ENCODE measurements around the gene MCFD2.
"Not testable (repeated sequence)": the region's sequence is repeated elsewhere in the genome, so short reads cannot be mapped to it uniquely, and the experiment has no call there.

The MCFD2 gene

GRCh38 chr2:46936566-46936965, 21.0 kb upstream of the MCFD2 start:
- no peak for DNase-seq

GRCh38 chr2:46935071-46935470, 19.5 kb upstream of the MCFD2 start:
- no peak for DNase-seq

DNA sequence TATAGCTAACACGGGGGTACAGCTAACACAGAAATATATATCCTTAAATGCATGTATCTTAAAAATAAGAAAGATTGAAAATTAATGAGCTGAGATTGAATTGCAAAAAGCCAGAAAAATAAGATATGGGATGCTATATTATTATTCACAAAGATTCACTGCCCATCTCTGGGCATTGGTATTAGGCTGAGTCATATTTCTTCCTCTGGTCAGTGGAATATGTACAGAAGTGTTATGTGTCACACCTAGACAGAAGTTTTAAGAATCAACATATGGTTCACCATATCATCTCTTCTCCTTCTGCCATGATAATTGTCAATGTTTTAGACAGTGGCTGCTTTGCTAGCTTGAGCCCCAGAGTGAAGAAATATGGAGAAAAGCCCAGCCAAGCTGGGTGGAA, 14.0 kb upstream of the MCFD2 start:
- DNase-seq: no peak

DNA sequence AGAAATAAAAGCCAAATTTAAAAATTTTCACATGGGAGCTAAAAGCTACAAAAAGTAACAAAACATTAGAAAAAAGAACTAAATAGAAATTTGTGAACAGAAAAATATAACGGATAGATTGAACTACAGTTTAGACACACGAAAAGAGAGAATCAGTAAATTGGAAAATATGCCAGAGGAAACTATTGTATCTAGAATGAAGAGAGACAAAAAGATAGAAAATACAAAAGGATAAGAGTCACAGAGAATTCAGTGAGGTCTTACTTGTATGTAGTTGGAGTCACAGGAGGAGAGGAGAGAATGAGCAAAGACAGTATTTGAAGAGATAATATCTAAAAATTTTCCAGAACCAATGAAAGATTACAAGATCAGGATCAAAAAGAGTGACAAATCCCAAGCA, 11.3 kb upstream of the MCFD2 start:
- DNase-seq: no peak

GRCh38 chr2:46925474-46926351, 10.1 kb upstream of the MCFD2 start:
- DNase-seq: no peak

- no peak for DNase-seq
Observed at GRCh38 chr2:46924608-46925007, 9.0 kb upstream of the MCFD2 start.

DNA sequence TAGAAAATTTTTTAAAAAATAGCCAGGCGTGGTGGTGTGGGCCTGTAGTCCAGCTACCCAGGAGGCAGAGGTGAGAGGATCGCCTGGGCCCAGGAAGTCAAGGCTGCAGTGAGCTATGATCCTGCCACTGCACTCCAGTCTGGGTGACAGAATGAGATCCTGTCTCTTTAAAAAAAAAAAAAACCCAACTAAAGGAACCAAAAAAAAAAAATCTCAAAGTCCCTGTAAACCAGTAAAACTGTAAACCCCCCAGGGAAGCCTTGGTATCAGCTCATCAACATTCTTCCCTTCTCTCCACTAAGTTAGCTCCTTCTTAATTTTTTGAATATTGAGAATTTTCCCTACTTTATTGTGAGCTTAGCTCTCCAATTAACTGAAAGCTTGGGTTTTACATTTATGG, 8.4 kb upstream of the MCFD2 start:
- DNase-seq: no peak

- no peak for DNase-seq
Observed at GRCh38 chr2:46923041-46923528, 7.5 kb upstream of the MCFD2 start.

DNA sequence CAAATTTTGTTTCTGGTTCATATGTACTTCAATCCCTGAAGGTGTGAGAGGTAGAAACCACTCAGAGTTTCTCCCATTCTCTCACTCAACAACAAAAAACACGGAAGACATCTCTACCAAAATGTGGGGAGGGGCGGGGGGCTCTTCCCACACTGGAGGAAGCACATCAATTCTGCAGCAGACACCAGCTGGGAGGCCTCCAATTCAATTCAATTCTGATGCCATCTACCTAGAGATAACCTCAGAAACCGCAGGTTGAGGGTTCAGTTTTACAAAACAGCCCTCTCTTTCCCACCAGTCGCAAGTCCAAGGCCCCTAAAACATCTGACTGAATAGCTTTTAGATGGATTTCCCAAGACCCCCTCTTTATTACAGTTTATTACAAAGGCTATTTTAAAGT, 7.0 kb upstream of the MCFD2 start:
- no peak for DNase-seq

DNA sequence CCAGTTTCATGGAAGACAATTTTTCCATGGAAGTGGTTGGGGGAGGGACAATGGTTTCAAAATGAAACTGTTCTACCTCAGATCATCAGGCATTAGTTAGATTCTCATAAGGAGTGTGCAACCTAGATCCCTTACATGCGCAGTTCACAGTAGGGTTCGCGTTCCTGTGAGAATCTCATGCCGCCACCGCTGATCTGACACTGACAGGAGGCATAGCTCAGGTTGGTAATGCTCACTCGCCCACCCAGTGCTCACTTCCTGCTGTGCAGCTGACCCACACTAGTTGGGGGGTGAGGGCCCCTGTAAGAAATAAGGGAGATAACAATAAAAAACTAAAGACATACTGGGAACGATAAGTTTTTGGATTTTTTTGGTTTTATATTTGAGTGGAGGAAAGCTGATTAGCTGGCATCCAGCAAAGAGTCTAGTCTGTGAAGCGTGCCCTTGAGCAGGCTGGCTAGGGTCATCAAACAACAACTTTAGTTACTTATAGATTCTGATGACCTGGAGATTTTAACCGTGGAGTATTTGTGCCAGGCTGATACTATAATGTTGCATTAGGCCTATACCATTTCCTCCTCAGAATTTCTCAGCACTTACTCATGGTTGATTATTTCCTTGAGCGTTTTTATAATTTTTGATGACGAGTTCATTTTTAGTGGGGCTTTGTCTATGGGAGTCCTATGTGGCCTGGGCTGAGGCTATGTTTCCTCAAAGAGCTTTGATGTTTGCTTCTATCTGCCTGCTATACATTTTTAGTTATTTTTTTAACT, 6.3 kb upstream of the MCFD2 start:
- no peak for DNase-seq

DNA sequence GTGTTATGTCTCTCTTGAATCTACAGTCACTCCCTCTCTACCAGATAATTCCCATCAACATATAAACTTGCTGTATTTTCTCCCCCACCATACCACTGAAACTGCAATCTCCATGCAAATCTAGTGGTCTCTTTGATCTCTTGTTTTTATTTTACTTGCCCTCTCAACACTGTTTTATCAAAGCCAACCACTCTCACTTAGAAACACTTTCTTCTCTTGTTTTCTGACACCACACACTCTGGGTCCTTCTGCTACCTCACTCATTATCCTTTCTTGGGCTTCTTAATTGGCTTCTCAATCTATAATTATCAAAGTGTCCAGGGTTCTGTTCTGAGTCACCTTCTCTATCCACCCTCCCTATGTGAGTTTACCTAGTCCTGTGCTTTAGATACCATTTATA, 2.0 kb upstream of the MCFD2 start:
- DNase-seq: no peak

DNA sequence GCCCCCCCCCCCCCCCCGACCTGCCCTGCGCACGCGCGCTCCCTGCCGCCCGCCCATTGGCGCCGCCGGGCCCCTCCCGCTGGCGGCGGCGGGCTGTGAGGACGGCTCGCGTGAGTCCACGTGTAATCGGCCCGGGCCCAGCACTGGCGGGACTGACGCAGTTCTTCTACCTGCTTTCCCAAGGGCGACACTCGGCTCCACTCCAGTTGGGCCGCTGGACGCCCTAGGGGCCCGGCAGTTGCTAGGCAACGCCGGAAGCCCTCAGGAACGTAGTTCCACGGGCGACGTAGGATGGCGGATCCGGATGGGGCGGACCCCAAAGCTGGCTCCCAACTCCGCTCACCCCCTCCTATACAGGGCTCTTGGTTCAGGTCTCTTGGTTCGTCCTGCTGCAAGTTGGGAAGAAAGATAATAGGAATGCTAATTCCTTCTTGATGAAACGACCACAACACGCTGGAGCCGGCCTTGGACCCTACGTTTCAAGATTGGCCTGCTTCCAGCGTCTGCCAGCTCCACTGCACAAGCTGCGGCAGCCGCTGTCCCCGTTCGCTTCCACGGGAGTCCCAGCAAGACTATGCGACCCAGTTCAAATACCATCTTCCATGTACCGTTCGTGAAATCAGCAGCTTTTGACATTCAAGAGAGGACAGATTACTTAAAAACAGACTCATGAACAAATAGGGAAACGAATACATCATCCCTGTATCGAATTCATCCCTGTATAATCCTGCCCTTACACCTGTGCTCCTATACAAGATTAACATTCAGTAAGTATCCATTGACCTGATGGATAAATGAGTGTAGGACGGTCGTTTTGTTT, 415 bp upstream of the MCFD2 start:
- DNase-seq: peak; percentile 90

GRCh38 chr2:46914578-46915230, 902 bp downstream of the MCFD2 start:
- no peak for DNase-seq

- no peak for DNase-seq
Observed at GRCh38 chr2:46913471-46914381, 1.9 kb downstream of the MCFD2 start.

DNA sequence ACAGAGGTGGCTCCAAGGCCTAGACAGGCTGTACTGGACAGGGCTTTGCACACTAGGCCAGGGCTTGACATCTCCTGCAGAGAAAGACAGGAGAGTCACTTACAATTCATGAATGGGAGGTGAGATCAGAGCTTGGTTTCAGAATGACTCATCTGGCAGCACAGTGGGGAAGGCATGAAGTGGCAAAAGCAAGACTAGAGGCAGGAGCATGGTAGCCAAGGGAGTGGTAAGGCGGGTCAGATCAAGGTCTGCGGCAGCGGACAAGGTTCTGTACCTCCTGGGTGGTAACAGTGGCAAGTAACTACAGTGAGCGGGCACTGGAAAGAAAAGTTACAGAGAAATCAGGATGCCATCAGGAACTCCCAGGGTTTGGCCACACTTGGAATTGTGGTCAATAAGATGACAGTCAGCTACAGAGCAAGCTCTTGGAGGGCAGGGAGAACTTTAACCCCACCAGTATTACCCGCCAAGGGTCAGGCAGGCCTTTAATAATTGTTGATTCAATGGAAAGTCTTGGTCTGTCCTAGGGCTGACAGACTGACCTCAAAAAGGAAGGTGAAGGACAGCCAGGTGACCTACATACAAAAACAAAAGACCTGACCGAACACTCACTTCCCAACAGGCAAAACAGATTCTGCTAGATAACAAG, 5.7 kb downstream of the MCFD2 start:
- DNase-seq: peak; percentile 53

DNA sequence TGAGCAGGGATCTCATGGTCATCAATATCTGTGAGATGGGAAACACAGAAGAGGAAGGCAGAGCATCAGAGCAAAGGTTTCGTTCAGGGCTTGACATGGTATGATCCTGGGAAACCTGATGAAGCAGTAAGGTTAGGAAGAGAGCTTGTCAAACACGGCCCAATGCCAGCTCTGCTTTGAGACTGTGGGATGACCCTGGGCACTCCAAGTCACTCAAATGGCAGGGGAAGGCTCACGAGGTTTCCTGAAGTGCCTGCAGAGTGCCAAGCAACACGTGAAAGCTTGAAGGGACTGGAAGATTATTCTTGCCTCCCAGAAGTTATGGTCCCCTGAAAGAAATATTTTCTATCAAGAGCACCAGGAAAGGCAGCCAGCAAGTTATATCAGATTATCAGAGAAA, 6.5 kb downstream of the MCFD2 start:
- no peak for DNase-seq

DNA sequence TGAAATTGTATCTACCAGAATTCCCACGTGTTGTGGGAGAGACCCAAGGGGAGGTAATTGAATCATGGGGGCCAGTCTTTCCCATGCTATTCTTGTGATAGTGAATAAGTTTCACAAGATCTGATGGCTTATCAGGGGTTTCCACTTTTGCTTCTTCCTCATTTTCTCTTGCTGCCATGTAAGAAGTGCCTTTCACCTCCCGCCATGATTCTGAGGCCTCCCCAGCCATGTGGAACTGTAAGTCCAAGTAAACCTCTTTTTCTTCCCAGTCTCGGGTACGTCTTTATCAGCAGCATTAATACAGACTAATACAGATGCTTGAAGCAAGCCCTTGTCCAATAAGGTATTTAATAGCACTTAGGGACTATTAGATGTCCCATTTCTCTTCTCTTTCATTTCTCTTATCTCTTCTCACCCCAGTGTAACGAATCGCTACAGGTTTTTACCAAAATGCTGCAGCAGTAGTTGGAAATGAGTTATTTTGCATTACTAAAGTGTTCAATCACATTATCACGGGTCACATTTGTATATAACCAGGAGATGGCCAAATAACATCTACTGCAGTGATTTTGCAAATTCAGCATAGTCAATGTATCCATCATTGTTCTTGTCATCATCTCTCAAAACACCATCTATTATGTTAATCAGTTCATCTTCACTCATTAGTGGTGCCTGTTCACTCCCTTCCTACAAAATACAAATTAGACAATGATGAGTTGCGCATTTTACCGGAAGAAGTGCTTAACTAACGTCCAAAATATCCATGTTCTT, 10.5 kb downstream of the MCFD2 start:
- DNase-seq: not testable (repeated sequence)

GRCh38 chr2:46902980-46903379, 12.6 kb downstream of the MCFD2 start:
- DNase-seq: not testable (repeated sequence)

- no peak for DNase-seq
Observed at GRCh38 chr2:46902465-46902864, 13.1 kb downstream of the MCFD2 start.

DNA sequence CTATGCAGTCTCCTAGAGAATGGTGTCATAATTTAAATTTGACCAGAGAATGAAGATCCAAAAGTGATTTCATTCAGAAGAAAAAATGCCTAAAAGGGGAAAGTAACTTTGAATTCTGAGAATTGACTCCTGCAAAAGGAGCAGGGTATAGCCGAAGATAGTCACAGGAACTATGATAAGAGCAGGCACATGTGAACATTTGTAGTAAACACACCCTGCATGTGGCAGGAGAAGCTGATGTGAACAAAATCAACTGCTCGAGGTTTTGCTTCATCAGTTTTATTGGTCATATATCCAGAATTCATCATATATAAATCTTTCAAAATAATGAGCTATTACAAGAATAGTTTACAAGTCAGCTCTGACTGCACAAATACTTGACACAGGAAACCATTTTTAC, 14.0 kb downstream of the MCFD2 start:
- DNase-seq: no peak
